ENCODE data around the gene UBAP2. TPM values are rescaled to one million over a fixed set of nuclear protein-coding genes. Genes with fewer than 3 reads are reported as not detected.

Gene UBAP2
- polyA plus RNA-seq (ENCODE audit: insufficient read length in 4 of 4) = 10 to 100 TPM; 25.3 to 45.7 (median 38.9) TPM

- peak; percentile 96 to 100 (median 96) for DNase-seq (ENCODE audit: low read depth in 4 of 4, low spot score in 3 of 4)
Observed at GRCh38 chr9:34048727-34049629, at the start of gene UBAP2. UBAP2 (minus strand) TSS chr9:34048887; CDS start chr9:34017148, 31,739 bp downstream.

DNA sequence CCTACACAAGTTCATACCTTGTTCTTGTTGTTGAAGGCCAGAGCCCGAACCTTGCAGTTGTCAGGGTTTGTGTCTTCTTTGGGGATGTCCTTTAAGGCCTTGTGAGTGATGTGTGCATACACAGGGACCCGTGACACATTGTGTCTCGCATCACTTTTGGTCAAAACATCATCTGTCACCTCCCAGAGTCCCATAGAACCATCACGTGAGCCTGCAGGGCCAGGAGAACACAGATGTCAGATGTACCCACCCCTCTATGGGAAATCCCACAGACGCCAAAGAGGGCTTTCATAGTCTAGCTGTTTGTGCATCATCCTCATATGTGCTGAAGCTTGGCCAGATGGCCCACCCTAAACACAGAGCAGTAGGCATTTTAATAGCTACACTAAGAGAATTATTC lies 49.6 kb upstream of the UBAP2 start:
- no peak for DNase-seq (ENCODE audit: low read depth in 4 of 4, low spot score in 3 of 4)

- no peak for DNase-seq (ENCODE audit: low read depth in 4 of 4, low spot score in 3 of 4)
Observed at GRCh38 chr9:34097865-34098264, 49.2 kb upstream of the UBAP2 start.

DNA sequence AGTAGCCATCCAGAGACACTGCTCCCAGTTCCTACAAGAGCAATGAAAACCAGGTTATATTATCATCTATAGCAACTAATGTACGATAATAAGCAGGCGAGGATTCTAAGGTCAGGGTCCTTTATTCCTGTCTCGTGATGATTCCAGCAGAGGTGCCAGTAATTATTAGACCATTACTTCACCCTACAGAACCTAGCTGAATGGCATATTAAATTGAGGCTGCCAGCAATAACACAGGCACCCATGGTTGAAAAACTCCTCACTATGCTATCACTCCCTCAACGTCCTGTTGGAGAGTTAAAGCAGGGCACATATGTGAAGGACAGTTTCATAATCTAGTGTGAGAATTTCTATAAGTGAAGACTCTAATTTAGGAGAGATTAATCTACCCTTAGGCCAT lies 48.1 kb upstream of the UBAP2 start:
- no peak for DNase-seq (ENCODE audit: low read depth in 4 of 4, low spot score in 3 of 4)

DNA sequence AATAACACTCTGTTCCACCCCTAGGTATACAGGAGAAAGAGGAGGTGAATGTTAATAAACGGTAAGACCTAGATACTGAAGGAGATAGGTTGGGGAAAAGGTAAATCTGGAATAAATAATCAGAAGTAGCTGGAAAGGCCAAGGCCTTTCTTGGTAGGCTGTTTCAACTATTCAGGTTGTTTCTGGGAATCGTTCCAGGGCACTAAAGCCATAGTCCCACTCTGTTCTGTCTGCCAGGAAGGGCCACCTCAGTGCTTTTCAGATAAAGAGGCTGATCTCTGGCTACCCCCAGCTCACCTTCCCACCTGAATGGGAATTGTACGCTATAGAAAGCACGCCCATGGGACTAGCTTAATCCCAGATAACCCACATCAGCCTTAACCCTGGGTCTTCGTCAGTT lies 44.9 kb upstream of the UBAP2 start:
- DNase-seq (ENCODE audit: low read depth in 4 of 4, low spot score in 3 of 4) = no peak

GRCh38 chr9:34089311-34089710 lies 40.6 kb upstream of the UBAP2 start:
- no peak for DNase-seq (ENCODE audit: low read depth in 4 of 4, low spot score in 3 of 4)

DNA sequence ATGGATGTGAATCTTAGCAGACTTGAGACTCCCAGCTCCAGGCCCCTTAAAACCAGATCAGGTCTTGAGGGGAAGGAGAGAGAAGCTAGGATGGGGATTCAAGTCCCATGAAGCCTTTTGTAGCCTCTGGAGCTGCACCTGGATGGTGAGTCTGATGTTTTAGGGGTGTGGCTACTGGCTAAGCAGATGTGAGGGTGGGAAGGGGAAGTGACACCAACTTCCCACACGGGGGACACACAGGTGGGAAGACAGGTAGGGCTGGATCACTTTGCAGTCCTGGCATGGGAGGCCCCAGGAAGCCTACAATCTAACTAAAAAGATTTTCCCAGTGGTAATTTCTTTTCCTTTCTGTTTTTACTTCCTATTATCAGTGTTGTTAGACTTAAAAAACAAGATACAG lies 38.7 kb upstream of the UBAP2 start:
- DNase-seq (ENCODE audit: low read depth in 4 of 4, low spot score in 3 of 4) = no peak

DNA sequence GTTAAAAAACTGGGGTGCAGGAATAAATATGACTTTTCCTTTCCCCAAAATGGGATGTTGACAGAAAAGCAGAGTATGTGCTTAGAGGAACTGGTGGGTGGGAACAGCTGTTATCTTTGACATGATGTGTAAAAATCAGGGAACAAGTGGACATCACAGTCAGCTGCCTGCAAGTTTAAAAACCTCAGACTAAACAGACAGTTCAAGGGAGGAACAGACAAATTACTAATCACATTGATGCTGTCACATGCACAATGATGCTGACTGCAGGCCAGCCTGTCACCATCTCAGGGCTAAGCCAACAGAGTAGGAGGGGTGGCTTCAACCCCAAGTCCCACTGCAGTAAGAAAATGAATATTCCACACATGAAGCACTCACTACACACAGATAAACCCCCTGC lies 38.2 kb upstream of the UBAP2 start:
- no peak for DNase-seq (ENCODE audit: low read depth in 4 of 4, low spot score in 3 of 4)

- DNase-seq (ENCODE audit: low read depth in 4 of 4, low spot score in 3 of 4) = no peak
Observed at GRCh38 chr9:34085581-34086500, 37.2 kb upstream of the UBAP2 start.

GRCh38 chr9:34084562-34084961 lies 35.9 kb upstream of the UBAP2 start:
- no peak for DNase-seq (ENCODE audit: low read depth in 4 of 4, low spot score in 3 of 4)

- DNase-seq (ENCODE audit: low read depth in 4 of 4, low spot score in 3 of 4) = no peak
Observed at GRCh38 chr9:34079181-34079580, 30.5 kb upstream of the UBAP2 start.

DNA sequence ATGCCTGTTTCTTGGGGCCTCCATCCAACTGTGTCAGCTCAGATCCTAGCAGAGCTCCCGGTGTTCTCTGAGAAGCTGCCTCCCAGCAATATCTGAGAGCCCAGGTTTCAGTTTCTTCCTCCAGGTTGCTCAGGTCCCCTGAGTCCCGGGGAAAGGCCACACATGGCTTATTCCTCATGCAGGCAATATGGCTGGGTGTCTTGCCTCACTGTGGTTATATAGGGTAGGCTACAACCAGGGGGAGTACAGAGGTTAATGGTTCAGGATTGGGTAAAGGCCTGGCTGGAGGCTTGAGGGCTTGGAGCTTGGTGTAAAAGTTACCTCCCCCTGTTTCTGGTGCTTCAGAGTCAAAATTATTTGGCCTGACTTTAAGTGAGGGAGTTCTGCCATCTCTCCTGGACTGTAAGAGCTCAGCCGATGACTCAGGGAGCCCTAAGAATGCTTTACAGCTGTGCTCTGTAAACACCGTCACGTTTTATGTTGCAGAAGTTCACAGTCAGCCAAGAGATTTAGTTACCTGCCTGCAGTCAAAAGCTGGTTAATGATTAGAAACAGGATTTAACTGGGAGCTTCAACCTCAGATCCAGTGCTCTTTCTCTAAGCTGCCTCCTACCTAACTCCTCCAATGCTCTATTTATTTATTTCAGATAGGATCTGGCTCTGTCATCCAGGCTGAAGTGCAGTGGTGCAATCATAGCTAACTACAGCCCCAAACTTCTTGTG lies 24.3 kb upstream of the UBAP2 start:
- peak; percentile 61 to 82 (median 64) for DNase-seq (ENCODE audit: low read depth in 4 of 4, low spot score in 3 of 4)

DNA sequence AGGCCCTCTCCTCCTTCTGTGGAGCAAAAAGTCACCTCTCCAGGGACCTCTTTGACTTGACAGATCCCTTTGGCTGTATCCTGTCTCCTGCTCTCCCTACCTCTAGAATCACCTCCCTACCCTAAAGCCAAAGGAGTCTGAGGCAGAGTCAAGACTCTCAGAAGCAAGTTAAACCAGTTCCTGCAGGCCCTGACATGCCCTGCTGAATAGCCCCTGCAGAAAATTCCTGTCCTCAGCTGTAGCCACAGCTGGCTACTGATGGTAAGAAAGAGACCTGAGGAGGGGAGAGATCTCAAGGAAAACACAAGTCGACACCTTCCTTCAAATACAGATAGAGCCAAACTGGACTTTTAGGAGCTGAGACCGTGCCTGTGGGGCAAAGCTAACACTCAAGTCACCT lies 23.7 kb upstream of the UBAP2 start:
- peak in 2 of 4 donors; percentile 29 to 41 for DNase-seq (ENCODE audit: low read depth in 4 of 4, low spot score in 3 of 4)

DNA sequence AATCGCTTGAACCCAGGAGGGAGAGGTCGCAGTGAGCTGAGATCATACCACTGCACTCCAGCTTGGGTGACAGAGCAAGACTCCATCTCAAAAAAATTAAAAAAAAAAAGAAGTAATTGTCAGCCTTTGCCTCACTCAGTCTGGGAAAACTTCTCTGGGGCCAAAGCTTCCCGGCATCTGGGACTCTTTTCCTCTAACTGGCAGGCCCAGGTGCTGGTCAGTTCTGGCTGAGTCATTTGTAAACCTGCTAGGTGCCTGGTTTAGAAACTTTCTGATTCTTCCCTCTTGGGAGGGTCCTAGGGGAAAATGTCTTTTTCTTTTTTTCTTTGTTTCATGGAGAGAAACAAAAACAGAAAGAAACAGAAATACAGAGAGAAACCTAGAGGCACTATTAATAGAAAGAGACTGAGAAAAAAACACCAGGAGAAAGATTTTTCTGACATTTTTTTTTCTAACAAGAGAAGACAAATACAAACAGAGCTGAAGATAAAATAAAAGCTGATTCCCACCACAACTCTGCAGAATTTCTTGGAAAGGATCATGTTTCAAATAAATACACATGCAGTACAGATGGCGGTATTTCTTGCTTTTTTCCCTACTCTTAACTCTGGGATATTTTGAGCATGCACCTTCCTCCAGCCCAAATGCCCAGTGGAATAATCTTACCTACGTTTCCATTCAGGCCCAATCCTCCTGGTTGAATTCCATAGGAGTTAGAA lies 22.1 kb upstream of the UBAP2 start:
- no peak for DNase-seq (ENCODE audit: low read depth in 4 of 4, low spot score in 3 of 4)

- no peak for DNase-seq (ENCODE audit: low read depth in 4 of 4, low spot score in 3 of 4)
Observed at GRCh38 chr9:34069831-34070230, 21.1 kb upstream of the UBAP2 start.

GRCh38 chr9:34065541-34065940 lies 16.9 kb upstream of the UBAP2 start:
- DNase-seq (ENCODE audit: low read depth in 4 of 4, low spot score in 3 of 4) = no peak

GRCh38 chr9:34059954-34060353 lies 11.3 kb upstream of the UBAP2 start:
- no peak for DNase-seq (ENCODE audit: low read depth in 4 of 4, low spot score in 3 of 4)

GRCh38 chr9:34059281-34059680 lies 10.6 kb upstream of the UBAP2 start:
- no peak for DNase-seq (ENCODE audit: low read depth in 4 of 4, low spot score in 3 of 4)

DNA sequence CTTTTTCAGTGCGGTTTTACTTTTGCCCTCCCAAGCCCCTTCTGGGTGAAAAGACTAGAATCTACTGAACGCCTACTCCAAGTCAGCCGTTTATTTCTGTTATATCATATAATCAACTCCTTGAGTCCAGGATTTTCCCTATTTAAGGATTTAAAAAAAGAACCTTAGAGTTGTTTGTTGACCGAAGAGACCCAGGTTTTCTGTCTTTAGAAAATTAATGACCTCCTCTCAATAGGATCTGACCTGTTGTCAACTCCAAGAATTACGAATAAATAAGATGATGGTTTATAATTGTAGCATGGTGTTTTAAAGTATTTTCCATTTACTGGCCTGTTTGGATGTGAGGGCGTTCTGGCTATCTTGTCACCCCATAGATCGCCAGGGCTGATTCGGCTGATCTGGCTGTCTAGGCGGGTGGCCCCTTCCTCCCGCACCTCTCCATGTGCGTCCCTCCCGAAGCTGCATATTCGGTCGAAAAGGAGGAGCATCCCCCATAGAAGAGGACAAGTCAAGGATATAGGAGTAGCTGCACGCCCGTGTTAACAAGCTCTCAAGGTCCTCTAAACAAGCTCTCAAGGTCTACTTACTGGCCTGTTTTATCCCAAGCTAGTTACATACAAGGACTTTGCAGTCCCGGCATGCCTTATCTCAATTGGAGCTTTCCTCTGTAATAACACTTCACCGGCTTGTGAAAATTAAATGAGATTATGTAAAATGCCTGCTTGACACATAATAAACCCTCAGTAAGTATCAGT lies 1.1 kb upstream of the UBAP2 start:
- no peak for DNase-seq (ENCODE audit: low read depth in 4 of 4, low spot score in 3 of 4)

Measured in left renal pelvis (tissue), 4 donors.